Ascending aorta (tissue), 2 donors: ENCODE measurements around the gene PHF1. TPM values are rescaled to one million over a fixed set of nuclear protein-coding genes. Genes with fewer than 3 reads are reported as not detected.
A peak's percentile ranks its signal among the peaks of the same experiment; 100 is the strongest.

Experiments used
- DNase-seq, 2 donors: peaks; one replicate each; pipeline ENCODE4 v3.0.0-alpha.2; 2019; ENCODE audit warnings: low spot score in 2 of 2
- H3K27ac ChIP-seq, 2 donors: fragments of 200-600 bp; sonication (generic); one replicate each; pipeline ENCODE4 v1.5.1; 2016 to 2017; ENCODE audit warnings: mild to moderate bottlenecking in 1 of 2
- H3K27me3 ChIP-seq: fragments of 200-600 bp; sonication (generic); one replicate; pipeline ENCODE4 v1.5.1; 2017
- H3K36me3 ChIP-seq, 2 donors: fragments of 200-600 bp; sonication (generic); one replicate each; pipeline ENCODE4 v1.5.1; 2016
- H3K4me1 ChIP-seq, 2 donors: fragments of 200-600 bp; sonication (generic); one replicate each; pipeline ENCODE4 v1.5.1; 2016 to 2017; ENCODE audit warnings: mild to moderate bottlenecking in 1 of 2
- H3K4me3 ChIP-seq, 2 donors: fragments of 200-600 bp; sonication (generic); one replicate each; pipeline ENCODE4 v1.5.1; 2016 to 2017; ENCODE audit warnings: mild to moderate bottlenecking in 1 of 2
- H3K9me3 ChIP-seq, 2 donors: fragments of 200-600 bp; sonication (generic); one replicate each; pipeline ENCODE4 v1.5.1; 2016
- CTCF ChIP-seq, 3 experiments: fragments of 200-600 bp in 2 of 3; fragments of 450-650 bp in 1 of 3; sonication (generic) in 2 of 3; IDR thresholded peaks; one replicate each; pipeline ENCODE4 v1.5.1; 2016 to 2019; ENCODE audit warnings: antibody characterized with exemption in 3 of 3, mild to moderate bottlenecking in 1 of 3, moderate library complexity in 1 of 3
- intact Hi-C: fragments of 100-400 bp; cut with DNase I; formaldehyde crosslinking; loops from one replicate; pipeline ENCODE4 v1.15.1; 2023
- total RNA-seq: library from RNA; depleted of rRNA; stranded (reverse); fragments of >200 nt; gene quantifications from one replicate; pipeline ENCODE4 v1.1.0, GENCODE V29; 2016

The PHF1 gene
- total RNA-seq, 1 donor from 2014 or later, result 30.5 TPM

- Histone ChIP-seq H3K36me3 (no peaks in the 10 kb centered on the region), H3K9me3 (no peaks in the 10 kb centered on the region), H3K27me3 (no peaks in the 10 kb centered on the region), H3K27ac (peak overlapping the region; percentile 36 to 57), H3K4me3 (peak overlapping the region in 1 of 2 donors; percentile 79), H3K4me1 (peaks cover 19 to 20% of the 10 kb centered on the region in 2 donors)
- intact Hi-C loops, result loop anchor here (2.0 to 5.0 kb wide), 2 partner anchors 26 to 132 kb away; partner anchors contain the start of genes RGL2 and ZBTB9
- no peak for DNase-seq
- TF ChIP-seq CTCF (IDR thresholded peaks at IDR 0.05), result no peak
These were observed 18.3 kb downstream of the PHF1 start for GRCh38 chr6:33428966-33429749.

GRCh38 chr6:33429750-33430052 lies 18.9 kb downstream of the PHF1 start:
- Histone ChIP-seq H3K9me3 (no peaks in the 10 kb centered on the region), H3K4me3 (no peak overlapping the region), H3K27me3 (no peaks in the 10 kb centered on the region), H3K4me1 (peaks cover 13 to 16% of the 10 kb centered on the region in 2 donors), H3K36me3 (peaks cover 0 to 1% of the 10 kb centered on the region in 2 donors), H3K27ac (no peak overlapping the region)
- TF ChIP-seq CTCF (IDR thresholded peaks at IDR 0.05), result no peak
- intact Hi-C loops, result loop anchor here (2.0 to 5.0 kb wide), 2 partner anchors 25 to 132 kb away; partner anchors contain the start of genes RGL2 and ZBTB9
- no peak for DNase-seq

- no peaks in the 10 kb centered on the region for H3K9me3 ChIP-seq
- H3K4me3 ChIP-seq, result no peak overlapping the region
- intact Hi-C loops, result no loop called here
- DNase-seq, result no peak
- no peak overlapping the region for H3K27ac ChIP-seq
- no peak for TF ChIP-seq CTCF (IDR thresholded peaks at IDR 0.05)
- H3K4me1 ChIP-seq, result peaks cover 11 to 13% of the 10 kb centered on the region in 2 donors
- peaks cover 4 to 8% of the 10 kb centered on the region in 2 donors for H3K36me3 ChIP-seq
- H3K27me3 ChIP-seq, result no peaks in the 10 kb centered on the region
These were observed 19.5 kb downstream of the PHF1 start for GRCh38 chr6:33430334-33430733.

- peak in 1 of 2 donors; percentile 82 for DNase-seq
- Histone ChIP-seq H3K27me3 (no peaks in the 10 kb centered on the region), H3K4me1 (peaks cover 11 to 13% of the 10 kb centered on the region in 2 donors), H3K27ac (peak overlapping the region in 1 of 2 donors; percentile 36), H3K36me3 (peaks cover 11 to 17% of the 10 kb centered on the region in 2 donors), H3K4me3 (no peak overlapping the region), H3K9me3 (no peaks in the 10 kb centered on the region)
- TF ChIP-seq CTCF (IDR thresholded peaks at IDR 0.05), result no peak
- intact Hi-C loops, result no loop called here
These were observed 20.4 kb downstream of the PHF1 start for GRCh38 chr6:33430991-33431879.

- intact Hi-C loops, result no loop called here
- DNase-seq, result no peak
- H3K4me3 ChIP-seq, result no peak overlapping the region
- peaks cover 19 to 24% of the 10 kb centered on the region in 2 donors for H3K36me3 ChIP-seq
- no peaks in the 10 kb centered on the region for H3K9me3 ChIP-seq
- H3K4me1 ChIP-seq, result peaks cover 7 to 9% of the 10 kb centered on the region in 2 donors
- H3K27me3 ChIP-seq, result no peaks in the 10 kb centered on the region
- H3K27ac ChIP-seq, result peak overlapping the region in 1 of 2 donors; percentile 36
- TF ChIP-seq CTCF (IDR thresholded peaks at IDR 0.05), result no peak
These were observed 21.2 kb downstream of the PHF1 start for GRCh38 chr6:33431880-33432541.
